Measurements from ENCODE around the gene C3orf52.

Gene C3orf52

DNA sequence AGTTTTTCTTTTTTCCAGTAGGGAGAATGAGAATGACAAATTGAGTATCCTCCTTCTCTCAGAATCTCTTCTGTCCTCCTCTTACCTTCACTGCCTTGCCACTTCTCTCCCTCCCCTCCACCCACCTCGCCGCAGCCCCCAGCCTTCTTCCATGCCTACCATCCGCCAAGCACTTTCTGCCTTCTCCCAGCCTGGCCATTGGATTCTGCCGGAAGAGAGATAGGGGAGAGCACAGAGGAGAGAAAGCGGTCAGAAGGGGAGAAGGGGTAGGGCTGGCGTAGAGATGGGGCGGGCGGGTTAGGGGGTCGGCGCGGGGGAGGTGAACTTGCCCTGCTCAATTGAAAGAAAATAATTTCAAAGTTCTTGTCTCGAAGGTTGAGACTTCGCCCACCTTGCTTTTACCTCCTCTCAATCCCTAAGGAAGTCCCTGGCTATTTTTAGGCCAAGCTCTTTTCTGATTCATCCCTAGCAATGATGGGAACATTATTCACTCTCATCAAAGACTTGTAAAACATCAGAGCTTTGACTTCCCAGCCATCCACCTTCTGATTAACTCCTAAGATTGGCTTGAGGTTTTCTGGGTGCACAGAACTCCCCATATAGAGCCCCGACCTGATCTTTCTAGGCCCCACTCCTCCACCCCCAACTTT lies 811 bp downstream of the C3orf52 start:
- no peak for DNase-seq

DNA sequence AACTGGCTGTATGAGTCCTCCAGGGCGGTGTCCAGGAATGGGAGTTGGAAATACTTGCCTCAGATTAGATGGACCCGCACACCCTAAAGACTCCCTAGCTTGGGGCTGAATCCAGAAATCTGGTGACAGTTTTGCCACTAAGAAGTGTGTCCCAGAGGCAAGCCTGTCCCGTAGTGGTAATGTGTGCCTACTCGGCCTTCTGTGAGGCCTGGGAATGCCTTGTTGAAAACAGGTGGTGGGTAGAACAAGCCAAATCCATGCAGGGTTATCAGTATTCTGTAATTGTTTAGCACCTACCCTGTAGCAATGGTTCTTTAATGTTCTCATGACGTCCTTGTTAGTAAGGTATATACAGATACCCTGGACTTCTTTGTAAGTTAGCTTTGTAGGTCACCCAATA lies 1.6 kb downstream of the C3orf52 start:
- DNase-seq: no peak

DNA sequence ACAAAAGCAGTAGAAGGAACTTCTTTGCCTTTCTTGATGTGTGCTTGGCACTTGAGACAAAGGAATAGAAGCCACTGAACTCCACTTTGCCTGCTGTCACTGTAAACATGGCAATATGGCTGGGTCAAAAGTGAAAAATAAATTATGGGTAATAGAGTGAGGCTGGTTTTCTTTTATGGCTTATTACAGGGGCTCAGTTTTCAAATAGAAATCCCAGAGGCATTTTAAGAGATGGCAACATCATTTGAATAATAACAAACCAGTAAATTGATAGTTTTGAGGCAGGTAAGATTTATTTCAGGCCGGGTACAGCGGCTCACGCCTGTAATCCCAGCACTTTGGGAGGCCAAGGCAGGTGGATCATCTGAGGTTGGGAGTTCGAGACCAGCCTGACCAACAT lies 2.8 kb downstream of the C3orf52 start:
- no peak for DNase-seq

DNA sequence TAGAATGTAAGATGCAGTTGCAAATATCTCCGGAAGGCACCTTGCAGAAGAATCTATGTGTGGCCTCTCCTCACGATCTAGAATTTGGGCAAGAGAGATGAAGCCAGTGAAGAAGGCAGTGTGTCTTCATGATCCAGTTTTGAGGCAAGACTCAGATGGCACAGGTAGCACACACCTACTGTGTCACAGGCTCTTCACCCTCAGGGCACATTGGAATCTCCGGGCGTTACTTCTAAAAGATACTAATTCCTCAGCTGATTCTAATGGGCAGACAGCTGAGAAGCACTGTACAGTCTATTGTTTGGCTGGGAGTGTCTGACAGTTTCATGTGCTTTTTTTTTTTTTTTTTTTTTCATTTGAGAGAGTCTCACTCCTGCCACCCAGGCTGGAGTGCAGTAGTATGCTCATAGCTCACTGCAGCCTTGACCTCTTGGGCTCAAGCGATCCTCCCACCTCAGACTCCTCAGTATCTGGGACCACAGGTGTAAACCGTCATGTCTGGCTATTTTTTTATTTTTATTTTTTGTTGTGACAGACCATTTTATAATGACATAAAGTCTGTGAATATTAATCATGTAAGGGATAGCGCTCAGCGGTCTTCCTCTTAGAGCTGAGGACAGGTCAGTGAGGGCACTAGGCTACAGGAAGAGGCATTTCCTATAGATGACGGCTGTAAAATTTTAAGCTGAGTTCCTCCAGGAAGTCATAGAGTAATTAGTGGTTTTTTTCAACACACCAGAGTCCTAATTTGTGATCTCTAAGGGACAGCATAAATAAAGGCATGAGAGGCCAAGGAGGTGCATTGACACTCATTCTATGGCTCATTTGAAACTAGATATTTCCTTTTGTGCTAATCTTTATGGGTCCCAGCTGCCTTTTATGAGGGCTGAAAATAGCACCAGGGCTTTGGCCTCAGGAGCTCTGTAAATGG lies 4.0 kb downstream of the C3orf52 start:
- DNase-seq: no peak

DNA sequence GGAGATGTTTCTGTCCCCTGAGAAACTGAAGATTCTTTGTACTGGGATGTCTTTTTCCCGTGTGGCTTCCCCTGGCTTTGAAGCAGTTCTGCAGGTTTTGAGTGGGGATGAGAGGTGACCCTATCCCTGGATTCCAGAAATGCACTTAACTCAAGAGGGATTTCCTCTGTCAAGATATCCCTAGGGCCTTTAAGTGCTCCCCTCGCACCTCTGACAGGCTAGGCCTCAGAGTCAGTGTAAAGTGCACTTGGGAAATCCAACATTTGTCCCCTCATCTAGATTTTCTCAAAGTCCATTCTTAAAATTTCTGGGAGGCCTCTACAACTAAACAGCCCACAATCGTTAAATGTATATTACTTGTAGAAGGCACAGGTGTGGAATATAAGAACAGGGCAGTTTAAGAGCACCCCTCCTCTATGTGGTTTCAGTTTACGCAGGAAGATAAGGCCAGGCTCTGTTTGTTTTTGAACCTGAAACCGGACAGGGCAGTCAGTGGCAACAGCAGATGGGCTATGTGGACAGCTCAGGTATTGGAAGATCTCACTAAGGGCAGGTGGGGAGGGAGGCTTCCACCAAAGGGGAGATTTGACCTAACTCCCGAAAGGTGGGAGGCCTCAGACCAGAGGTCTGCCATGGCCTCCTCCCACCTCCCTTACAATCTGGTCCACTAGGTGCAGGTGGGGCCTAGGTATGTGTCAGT lies 4.8 kb downstream of the C3orf52 start:
- no peak for DNase-seq

DNA sequence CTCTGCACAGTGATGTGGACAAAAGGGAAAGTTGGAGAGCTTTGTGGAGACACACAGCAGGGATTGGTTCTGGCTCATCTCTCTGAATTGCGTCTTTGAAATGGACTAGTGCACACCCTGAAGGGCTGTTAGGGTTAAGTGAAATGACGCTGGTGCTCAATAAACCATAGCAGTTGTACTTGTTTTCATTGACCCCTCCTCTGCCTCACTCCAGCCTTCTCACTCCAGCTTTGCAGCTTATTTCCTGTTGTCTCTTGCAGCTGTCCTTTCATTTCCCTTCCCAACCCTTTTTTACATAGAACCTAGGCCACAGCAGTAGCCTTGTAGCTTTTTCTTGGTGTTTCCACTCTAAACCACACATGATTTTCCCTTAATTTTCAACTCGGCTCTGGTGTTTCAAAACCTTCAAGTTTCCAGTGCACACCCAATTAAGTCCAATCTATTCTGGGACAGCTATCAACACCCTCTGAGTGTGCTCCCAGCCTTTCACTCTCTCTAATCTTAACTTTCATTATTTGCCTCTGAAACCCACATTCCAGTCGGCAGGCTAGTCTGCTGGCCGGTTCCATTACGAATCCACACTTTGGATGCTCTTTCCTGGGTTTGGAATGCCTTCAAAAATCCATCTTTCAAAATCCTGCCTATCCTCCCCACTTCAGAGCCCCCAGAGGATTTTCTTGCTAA lies 6.4 kb downstream of the C3orf52 start:
- DNase-seq: no peak

DNA sequence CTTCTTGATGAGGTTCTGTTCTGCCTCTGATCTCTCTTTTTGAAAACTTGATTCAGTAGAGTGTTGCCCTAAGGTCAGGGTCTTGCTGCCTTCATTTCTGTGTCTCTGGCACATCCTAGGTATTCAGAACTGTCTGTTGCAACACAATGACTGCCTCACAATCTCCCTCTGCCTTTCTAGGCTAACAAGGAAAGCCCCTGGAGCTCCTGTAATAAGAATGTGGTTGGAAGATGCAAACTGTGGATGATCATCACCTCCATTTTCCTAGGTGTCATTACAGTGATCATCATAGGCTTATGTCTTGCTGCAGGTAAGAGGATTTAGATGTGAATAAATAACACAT lies 7.0 kb downstream of the C3orf52 start:
- DNase-seq: no peak

DNA sequence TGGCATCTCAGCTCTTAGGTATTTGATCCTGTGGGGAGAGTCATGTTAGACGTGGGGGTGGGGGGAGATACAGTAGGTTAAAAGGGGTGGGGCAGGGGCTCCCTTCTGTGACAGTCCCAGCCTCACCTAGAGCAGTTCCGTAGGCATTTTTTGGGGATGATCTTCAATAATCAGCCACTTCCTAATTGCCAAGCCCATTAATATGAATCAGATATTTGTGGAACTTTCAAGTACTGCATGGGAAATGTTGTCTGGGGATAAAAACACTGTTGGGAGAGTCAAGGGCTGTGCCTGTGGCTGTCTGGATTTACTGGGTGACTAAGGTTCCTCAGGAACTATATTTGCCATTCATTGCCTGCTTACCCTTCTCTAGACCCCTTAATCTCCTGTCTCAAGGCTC lies 9.5 kb downstream of the C3orf52 start:
- no peak for DNase-seq

DNA sequence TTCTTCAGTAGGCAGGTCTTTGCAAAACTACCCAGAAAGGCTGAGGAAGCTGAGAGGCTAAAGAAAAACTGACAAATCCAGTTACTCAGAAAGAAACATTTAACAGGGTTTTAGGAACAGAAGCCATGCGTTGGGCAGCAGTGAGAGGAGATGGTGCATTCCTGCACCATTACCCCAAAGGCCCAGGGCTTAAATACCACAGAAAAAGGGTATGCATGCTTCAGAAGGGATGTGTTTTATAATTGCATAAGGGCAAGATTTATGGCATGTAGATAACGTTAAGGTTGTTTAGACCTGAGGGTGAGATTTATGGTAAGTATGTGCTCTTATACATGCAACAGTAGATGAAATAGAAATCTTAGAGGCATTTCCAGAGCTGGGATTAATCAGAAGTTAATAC lies 10.0 kb downstream of the C3orf52 start:
- no peak for DNase-seq

DNA sequence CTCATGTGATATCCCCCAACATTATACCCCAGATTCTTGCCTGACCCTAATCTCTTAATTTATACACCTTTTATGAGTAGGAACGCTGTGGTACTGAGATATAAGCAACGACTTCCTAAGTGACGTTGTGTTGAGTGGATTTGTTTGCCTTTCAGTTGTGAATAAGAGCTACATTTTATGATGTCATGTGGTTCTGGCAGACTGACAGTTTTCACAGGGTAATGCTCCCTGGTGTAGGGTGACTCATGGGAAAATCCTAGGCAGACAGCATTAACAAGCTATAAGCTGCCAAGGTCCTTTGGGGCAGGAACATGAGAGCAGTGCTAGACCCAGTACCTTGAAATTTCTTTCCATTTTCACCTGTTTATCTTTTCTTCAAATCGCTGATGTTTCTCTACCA lies 11.2 kb downstream of the C3orf52 start:
- peak; percentile 82 for DNase-seq

DNA sequence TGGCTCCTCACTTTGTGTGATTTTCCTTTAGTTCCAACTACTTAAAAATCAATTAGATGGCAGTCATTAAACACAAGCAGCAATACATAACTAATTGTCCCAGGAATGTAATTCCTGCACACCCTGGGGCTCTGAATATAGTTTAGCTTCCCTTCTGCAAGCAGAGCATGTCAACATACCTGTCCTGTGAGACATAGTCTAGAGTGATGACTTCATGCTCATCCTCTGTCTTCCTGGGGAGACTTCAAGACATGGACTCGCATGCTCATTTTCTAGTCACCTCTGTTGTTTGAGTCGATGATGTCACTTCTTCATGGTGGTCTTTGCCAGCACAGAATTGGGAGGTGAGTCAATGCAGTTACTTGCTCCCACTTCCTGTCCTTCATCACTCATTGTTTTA lies 15.7 kb downstream of the C3orf52 start:
- peak; percentile 29 for DNase-seq

DNA sequence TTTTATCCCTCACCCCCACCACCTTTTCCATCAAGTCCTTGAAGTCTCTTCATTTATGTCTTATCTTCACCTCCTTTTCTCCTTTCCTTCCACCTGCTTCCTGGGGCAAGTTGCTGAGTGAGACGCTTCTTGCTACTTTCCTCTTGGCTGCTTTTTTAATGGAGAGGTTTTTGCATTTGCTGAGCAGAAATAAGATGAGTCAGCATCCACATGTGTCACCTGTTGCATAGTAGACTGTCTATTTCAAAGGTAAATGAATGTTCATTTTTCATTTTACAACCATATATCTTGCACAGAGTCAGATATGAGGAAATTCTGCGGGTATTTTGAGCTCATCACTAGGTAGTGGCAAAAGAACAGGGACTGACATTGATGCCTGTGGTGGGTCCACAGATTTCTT lies 18.6 kb downstream of the C3orf52 start:
- no peak for DNase-seq

DNA sequence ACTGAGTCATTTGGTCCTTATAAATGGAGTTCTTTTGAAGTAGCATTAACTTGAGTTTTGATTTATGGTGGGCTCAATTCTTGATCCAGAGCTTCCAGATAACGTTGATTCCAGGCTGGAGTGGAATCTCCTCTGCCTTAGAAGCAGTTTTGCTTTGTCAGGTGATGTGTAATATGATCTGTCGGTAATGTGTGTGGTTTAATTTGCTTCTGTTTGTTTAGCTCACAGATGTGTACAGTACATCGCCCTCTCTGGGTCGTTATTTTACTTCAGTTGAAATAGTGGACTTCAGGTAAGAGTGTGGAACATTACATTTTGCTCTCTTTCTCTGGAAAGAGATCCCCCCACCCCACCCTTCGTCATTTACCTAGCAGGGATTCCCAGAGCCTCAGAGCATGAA lies 23.1 kb downstream of the C3orf52 start:
- no peak for DNase-seq

DNA sequence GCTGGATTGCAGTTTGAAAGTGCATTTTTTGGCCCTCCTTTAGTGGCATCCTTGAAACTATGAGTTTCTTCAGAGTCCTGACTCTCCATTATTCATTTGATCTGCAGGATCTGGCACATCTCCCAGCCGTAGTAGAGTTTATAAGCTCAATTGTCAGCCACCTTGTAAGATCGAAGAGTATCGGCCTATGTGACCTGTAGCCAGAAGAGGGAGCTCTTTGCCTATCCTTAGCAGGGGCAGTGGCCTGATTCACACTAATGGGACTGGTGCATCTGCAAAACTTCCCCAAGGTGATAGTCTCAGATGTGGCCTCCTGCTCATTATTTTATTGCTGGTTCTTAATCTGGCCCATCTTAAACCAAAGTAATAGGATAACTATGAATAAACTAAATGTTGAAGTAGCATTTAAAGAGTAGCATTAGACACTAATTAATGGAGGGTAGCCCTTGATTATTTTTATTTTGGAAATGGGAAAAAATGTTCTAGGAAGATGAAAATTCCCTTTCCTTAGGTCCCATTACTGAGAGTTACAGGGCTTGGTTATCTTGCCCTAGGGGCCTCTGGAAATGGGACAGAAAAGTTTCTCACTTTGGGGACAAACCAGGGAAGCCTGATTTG lies 25.7 kb downstream of the C3orf52 start:
- no peak for DNase-seq

DNA sequence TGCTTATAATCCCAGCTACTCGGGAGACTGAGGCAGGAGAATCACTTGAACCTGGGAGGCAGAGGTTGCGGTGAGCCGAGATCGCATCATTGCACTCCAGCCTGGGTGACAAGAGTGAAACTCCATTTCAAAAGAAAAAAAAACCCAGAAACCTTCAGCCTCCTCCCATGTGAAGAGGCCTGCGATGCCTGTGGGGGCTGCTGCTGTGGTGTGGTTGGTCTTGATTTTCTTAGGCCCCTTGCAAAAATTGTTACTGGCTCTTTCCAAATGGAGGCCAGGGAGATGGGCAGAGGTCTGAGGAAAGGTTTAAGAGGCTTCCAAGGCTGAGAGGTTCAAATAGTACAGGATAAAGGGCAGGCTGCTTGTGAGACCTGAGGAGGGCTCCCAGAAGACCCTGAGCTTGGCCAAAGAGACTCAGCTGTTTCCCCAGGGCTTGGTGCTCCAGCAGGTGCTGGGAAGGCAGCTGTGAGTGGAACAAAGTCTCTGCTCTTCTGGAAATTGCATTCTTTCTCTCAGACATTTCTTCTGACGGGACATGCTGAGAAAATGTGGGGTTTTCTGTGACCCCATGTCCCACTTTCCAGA lies 28.5 kb downstream of the C3orf52 start:
- DNase-seq: no peak

DNA sequence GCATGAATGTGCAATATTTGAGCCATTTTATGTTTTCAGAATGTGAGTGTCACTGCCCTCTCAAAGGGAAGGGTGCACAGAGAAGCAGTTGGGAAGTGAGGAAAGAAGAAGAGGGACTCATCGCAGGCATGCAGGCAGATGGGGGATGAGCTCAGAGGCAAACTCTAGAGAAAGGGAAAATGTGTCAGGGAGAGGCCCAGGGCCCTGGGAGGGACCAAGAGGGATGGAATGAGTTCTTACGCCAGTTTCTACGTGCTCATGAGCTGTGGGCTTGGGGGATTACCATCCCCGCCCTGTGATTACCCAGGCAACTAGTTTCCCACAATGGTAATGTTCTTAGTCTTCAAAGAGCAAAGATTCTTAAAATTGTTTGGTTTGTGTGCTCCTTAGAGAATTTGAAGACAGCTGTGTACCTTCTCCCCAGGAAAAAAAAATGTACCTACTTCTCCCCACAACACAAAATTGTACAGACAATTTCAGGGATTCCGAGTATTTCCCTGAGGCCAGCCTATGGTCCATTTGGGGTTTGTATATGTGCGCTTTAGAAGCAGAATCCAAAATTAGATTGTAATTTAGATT lies 29.1 kb downstream of the C3orf52 start:
- DNase-seq: no peak

DNA sequence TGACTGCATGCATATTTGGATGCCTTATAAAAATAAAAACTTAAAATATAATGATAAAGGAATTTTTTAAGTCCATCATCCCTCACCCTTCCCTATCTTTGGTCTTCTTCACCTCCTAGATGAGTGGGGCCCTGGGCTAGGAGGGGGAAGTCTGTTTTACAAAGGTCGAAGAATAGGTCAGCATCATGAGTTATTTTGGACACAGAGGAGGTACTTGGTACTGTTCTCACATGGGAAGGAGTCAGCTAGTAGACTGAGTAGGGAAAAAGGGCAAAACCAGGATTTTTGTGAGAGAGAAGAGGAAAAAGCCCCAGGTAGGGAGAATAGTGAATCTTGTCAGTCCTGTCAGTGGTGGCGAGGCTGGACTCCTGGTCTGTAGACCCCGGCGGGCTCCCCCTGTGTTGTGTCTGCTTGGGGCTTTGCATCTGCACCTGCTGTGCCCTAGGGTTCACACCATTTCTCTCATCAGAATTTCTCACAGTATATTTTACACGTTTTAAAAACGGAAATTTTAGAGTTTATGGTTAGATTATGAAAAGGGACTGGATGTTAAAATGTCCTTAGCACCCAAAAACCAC lies 29.7 kb downstream of the C3orf52 start:
- no peak for DNase-seq

DNA sequence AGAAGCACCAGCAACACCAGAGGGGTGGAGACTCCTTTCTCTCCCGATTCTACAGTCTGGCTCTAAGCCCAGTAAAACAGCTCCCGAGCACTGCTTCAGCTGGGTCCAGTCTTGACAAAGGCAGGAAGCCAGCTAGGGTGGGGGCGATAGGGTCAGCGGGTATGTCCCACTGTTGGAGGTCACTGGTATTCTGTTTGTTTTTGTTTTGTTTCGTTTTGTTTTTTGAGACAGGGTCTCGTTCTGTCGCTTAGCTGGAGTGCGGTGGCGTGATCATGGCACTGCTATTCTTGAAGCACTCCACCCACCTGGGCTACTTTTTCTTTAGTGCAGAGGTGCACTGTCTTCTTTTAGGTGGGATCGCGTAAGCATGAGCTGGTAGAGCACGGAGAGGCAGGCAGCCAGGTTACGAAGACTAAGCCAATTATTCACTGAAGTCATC lies 30.6 kb downstream of the C3orf52 start:
- DNase-seq: no peak

DNA sequence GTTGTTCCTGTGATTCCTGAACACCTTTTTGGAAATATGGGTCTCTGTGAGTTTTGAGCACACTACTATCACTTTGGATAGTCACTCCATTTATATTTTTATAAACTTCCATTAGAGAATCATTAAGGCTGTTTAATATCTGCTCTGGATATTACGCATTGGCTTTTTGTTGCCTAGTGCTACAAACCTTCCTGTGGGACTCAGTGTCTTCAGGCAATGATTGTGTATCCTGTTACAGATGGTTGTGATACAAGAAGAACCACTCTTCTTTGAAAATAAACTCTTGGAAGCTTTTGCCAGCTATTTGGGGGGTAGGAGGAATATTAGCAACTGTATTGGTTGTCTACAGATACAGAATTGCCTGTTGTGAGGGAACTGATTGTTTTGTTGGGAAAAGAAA lies 31.2 kb downstream of the C3orf52 start:
- DNase-seq: no peak

DNA sequence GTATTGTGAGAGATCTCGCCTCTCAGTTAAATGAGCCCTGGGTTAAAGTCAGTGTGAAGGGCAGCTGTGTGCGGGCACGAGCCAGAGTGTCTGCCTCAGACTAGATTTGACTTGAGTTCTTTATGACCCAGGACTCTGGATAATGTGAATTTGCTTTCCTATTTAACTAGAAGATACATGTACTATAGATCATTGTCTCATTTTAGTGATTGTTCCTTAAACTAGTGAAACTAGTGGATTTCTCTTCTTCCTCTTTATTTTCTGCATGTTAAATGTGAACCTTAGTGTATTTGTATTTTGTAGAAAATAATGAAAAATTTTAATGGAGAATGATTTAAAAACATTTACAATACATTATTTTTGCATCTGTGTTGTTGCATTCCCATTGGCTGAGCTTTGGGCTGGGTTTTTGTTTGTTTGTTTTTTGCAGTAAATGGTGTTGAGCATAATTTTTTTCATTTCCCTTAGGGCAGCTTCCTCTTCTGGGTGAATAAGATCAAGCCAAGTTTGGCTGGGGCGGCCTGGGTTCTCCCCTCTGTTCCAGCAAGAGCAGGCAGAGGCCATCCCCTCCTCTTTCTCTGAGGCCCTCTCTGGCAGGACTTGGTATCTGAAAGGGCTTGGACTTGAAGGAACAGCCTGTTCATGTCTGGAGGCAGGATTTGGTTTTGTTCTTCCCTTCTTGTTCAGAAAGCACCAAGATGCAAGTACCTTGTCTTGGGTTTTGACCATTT lies 31.8 kb downstream of the C3orf52 start:
- no peak for DNase-seq
